K562 (cell line): ENCODE data around the gene RBM5. TPM values are rescaled to one million over a fixed set of nuclear protein-coding genes. Genes with fewer than 3 reads are reported as not detected.
A peak's percentile ranks its signal among the peaks of the same experiment; 100 is the strongest.

ENCODE experiments used
- ATAC-seq: fragments of 200-7000 bp; cut with Tn5 transposase; 3 replicates; pipeline ENCODE4 v1.9.1; 2020; ENCODE audit warnings: moderate library complexity
- BruUV-seq: library from RNA; stranded (reverse); fragments of 400-500 nt; replicated peaks from 2 replicates; lab custom pipeline; 2021; lab: Mats Ljungman, UMichigan
- CTCF ChIA-PET: fragments of 300-600 bp; formaldehyde crosslinking; extraction: SDS; loops from one replicate; lab custom pipeline; 2021; ENCODE audit warnings: low intra/inter-chr PET ratio; lab: Yijun Ruan, JAX
- POLR2A ChIA-PET: fragments of 300-600, 350-650 bp; sonication (Branson Sonifier 250); formaldehyde crosslinking; extraction: SDS; loops from one replicate; lab custom pipeline; 2021; ENCODE audit warnings: antibody characterized with exemption, inconsistent platforms; lab: Yijun Ruan, JAX
- DNase-seq, 4 experiments: peaks; one replicate each; pipeline versions ENCODE4 v3.0.0 to v3.0.0-alpha.2; 2011 to 2018; ENCODE audit warnings: low spot score in 3 of 4, mixed read lengths in 3 of 4; ENCODE audit errors: extremely low read depth in 1 of 4
- FAIRE-seq: peaks from 2 replicates; lab custom pipeline; 2011; peaks lifted over from hg19 to GRCh38; lab: Jason Lieb, UNC
- H2AFZ ChIP-seq: 2 replicates; pipeline ENCODE4 v1.6.0; 2011; ENCODE audit warnings: low read depth, low read length, control low read depth, inconsistent platforms
- H3K27ac ChIP-seq: fragments of 200-600 bp; 3 replicates; pipeline ENCODE4 v1.8.0; 2011; ENCODE audit warnings: low read depth, mild to moderate bottlenecking, control low read depth, inconsistent platforms, low read length, moderate library complexity, mixed read lengths; ENCODE audit errors: extremely low read depth
- H3K27me3 ChIP-seq, 2 experiments: fragments of 300-600 bp in 1 of 2; 2 replicates in 1 of 2; 3 replicates in 1 of 2; pipeline versions ENCODE4 v1.6.0 to v1.8.0; 2011; ENCODE audit warnings: inconsistent platforms in 2 of 2, low read length in 2 of 2, mild to moderate bottlenecking in 1 of 2, mixed read lengths in 1 of 2, moderate library complexity in 1 of 2; ENCODE audit not compliant: control insufficient read depth in 2 of 2, insufficient read depth in 2 of 2
- H3K36me3 ChIP-seq: fragments of 300-600 bp; 3 replicates; pipeline ENCODE4 v1.8.0; 2011; ENCODE audit warnings: mild to moderate bottlenecking, low read length, inconsistent platforms; ENCODE audit not compliant: control insufficient read depth, insufficient read depth
- H3K4me1 ChIP-seq, 2 experiments: fragments of 200-600 bp in 1 of 2; replicated peaks in 1 of 2; 2 replicates in 1 of 2; 3 replicates in 1 of 2; pipeline versions ENCODE4 v1.5.1 to v1.8.0; 2011; ENCODE audit warnings: inconsistent platforms in 2 of 2, low read length in 2 of 2, mild to moderate bottlenecking in 1 of 2, mixed read lengths in 1 of 2, moderate library complexity in 1 of 2; ENCODE audit not compliant: control insufficient read depth in 2 of 2, insufficient read depth in 2 of 2
- H3K4me2 ChIP-seq: 2 replicates; pipeline ENCODE4 v1.6.1; 2011; ENCODE audit warnings: low read length, control low read depth, inconsistent platforms, mixed read lengths; ENCODE audit not compliant: insufficient read depth
- H3K4me3 ChIP-seq: fragments of 200-600 bp; sonication (generic), shearing (Covaris generic); 2 replicates; pipeline ENCODE4 v1.5.1; 2016; ENCODE audit warnings: control low read depth, inconsistent platforms
- H3K79me2 ChIP-seq: fragments of 200-600 bp; 3 replicates; pipeline ENCODE4 v1.8.0; 2011; ENCODE audit warnings: low read length, inconsistent platforms; ENCODE audit not compliant: control insufficient read depth, insufficient read depth
- H3K9ac ChIP-seq, 2 experiments: 2 replicates each; pipeline versions ENCODE4 v1.6.0 to v1.6.1; 2011; ENCODE audit warnings: low read depth in 2 of 2, low read length in 2 of 2, control low read depth in 1 of 2, inconsistent platforms in 1 of 2, mild to moderate bottlenecking in 1 of 2, mixed read lengths in 1 of 2; ENCODE audit not compliant: insufficient read depth in 1 of 2
- H3K9me1 ChIP-seq: one replicate; pipeline ENCODE4 v1.6.0; 2011; ENCODE audit warnings: inconsistent platforms, mild to moderate bottlenecking, low read length, moderate library complexity; ENCODE audit not compliant: control insufficient read depth, insufficient read depth
- H3K9me3 ChIP-seq: replicated peaks from 2 replicates; pipeline ENCODE4 v1.5.1; 2011; ENCODE audit warnings: low read depth, low read length, inconsistent platforms; ENCODE audit not compliant: control insufficient read depth, insufficient read depth
- H4K20me1 ChIP-seq: replicated peaks from 2 replicates; pipeline ENCODE4 v1.6.1; 2011; ENCODE audit warnings: low read length, inconsistent platforms, mixed read lengths; ENCODE audit not compliant: control insufficient read depth, insufficient read depth
- JUNB ChIP-seq: fragments of 450-650 bp; formaldehyde crosslinking; conservative IDR thresholded peaks from 2 replicates; pipeline ENCODE4 v1.4.0; 2020; ENCODE audit warnings: mild to moderate bottlenecking
- KDM5B ChIP-seq: fragments of 200-600 bp; sonication (generic); IDR thresholded peaks from 2 replicates; pipeline ENCODE4 v1.6.1; 2012; ENCODE audit warnings: low read depth, mild to moderate bottlenecking, moderate library complexity, low read length, control low read depth, inconsistent platforms; ENCODE audit not compliant: insufficient replicate concordance
- ZNF175 ChIP-seq: fragments of 200-800 bp; sonication (Bioruptor generic); IDR thresholded peaks from 2 replicates; pipeline ENCODE4 v1.6.1; 2016; ENCODE audit warnings: low read depth, mild to moderate bottlenecking, missing genetic modification characterization, missing compliant biosample characterization
- WGBS: fragments of 100-300 bp; shearing (Covaris generic); methylation state at CpG from one replicate; pipeline ENCODE4 v1.1.6; 2016; ENCODE audit warnings: low coverage, mixed read lengths; ENCODE audit not compliant: insufficient coverage; ENCODE audit errors: missing lambda C conversion rate; 5-methylcytosine and 5-hydroxymethylcytosine counted together
- in situ Hi-C: fragments of 300-500 bp; cut with MboI; formaldehyde crosslinking; loops from 4 replicates; pipeline ENCODE4 v1.15.0; 2018; ENCODE audit warnings: inconsistent platforms, mixed read lengths
- intact Hi-C: fragments of 100-400 bp; cut with micrococcal nuclease; formaldehyde crosslinking; loops from 2 replicates; pipeline ENCODE4 v1.14.2; 2022
- polyA plus RNA-seq, 8 experiments: library from polyadenylated mRNA; depleted of rRNA in 4 of 8; stranded (reverse) in 5 of 8; unstranded in 3 of 8; fragments of >200 nt; fragmentation: Nextera tagmentation in 2 of 8; fragmentation: Illumina TruSeq in 1 of 8; extraction: Ambion mirVana in 2 of 8; extraction: Trizol in 1 of 8; gene quantifications; 2 replicates each; pipeline versions ENCODE4 v1.2.1 to v1.2.3, GENCODE V29; 2011 to 2014; ENCODE audit warnings: inconsistent platforms in 1 of 8, missing spikeins in 1 of 8
- total RNA-seq, 7 experiments: library from RNA; depleted of rRNA in 6 of 7; stranded (reverse); fragments of >200 nt in 6 of 7; fragmentation: Illumina TruSeq in 2 of 7; extraction: Trizol in 2 of 7; gene quantifications; 2 replicates each; pipeline versions ENCODE4 v1.2.1 to v1.2.3, GENCODE V29; 2011 to 2021; ENCODE audit warnings: low replicate concordance in 1 of 7

The RBM5 gene
- total and polyA plus RNA-seq, 9 of the 15 experiments (the other 6 are each of a cell fraction or from before 2014, with no cell fraction given), result 24.5 to 153 (median 81.6) TPM

- BruUV-seq, result no TSS peak
- no peaks in the 10 kb centered on the region for H3K27me3 ChIP-seq
- no peaks in the 10 kb centered on the region for H4K20me1 ChIP-seq
- TF ChIP-seq ZNF175 (CRISPR knock-in tag) (no peak), JUNB (no peak), KDM5B (peak; percentile 12)
- intact Hi-C loops, result loop anchor here (2.0 kb wide), 1 partner anchor 33 kb away; no protein-coding TSS in a partner anchor
- H3K79me2 ChIP-seq, result no peaks in the 10 kb centered on the region; the same call in 2 of the 3 replicates
- ATAC-seq, result no peak
- DNase-seq, result no peak
- 52% methylated on average over 10 of the region's 13 CpGs for WGBS
- no peaks in the 10 kb centered on the region for H3K36me3 ChIP-seq
- no peak for FAIRE-seq
- ChIA-PET CTCF (interaction anchor here (1.2 kb wide), 1 partner anchor 34 kb away, joined by 8 read pairs; no protein-coding TSS in a partner anchor), POLR2A (interaction anchor here (0.7 to 0.9 kb wide), 2 partner anchors 35 to 216 kb away, joined by 3 to 5 read pairs; partner anchors contain the start of gene RBM6)
- H3K9ac ChIP-seq, result peak overlapping the region in 1 of 2 experiments; percentile 90; a peak in 1 of 4 replicates
- H3K9me3 ChIP-seq, result no peaks in the 10 kb centered on the region
- peak overlapping the region; percentile 60 for H3K4me2 ChIP-seq
- H3K27ac ChIP-seq, result no peak overlapping the region
- peaks cover 5 to 51% of the 10 kb centered on the region in 2 experiments; a peak in 4 of 5 replicates for H3K4me1 ChIP-seq
- H2AFZ ChIP-seq, result no peak overlapping the region
- in situ Hi-C loops, result no loop called here
- H3K9me1 ChIP-seq, result no peaks in the 10 kb centered on the region
- peak overlapping the region; percentile 49; the same call in 1 of the 2 replicates for H3K4me3 ChIP-seq
These were observed 67.2 kb downstream of the RBM5 start for GRCh38 chr3:50155891-50156290.
